Vagina (tissue), 2 donors: ENCODE measurements around the gene FOXF2.

Experiments
- POLR2A ChIP-seq, 2 donors: fragments of 450-650 bp; IDR thresholded peaks; one replicate each; pipeline ENCODE4 v1.6.1; 2017; ENCODE audit warnings: antibody characterized with exemption in 2 of 2, mild to moderate bottlenecking in 2 of 2, moderate library complexity in 2 of 2
- TF ChIP-seq, protein P1 (sequence below), 3 experiments: fragments of 450-650 bp in 2 of 3; fragments of 200-600 bp in 1 of 3; sonication (generic) in 1 of 3; IDR thresholded peaks; one replicate each; pipeline ENCODE4 v1.5.1; 2017 to 2019; ENCODE audit warnings: antibody characterized with exemption in 3 of 3, mild to moderate bottlenecking in 2 of 3, moderate library complexity in 2 of 3

DNA sequence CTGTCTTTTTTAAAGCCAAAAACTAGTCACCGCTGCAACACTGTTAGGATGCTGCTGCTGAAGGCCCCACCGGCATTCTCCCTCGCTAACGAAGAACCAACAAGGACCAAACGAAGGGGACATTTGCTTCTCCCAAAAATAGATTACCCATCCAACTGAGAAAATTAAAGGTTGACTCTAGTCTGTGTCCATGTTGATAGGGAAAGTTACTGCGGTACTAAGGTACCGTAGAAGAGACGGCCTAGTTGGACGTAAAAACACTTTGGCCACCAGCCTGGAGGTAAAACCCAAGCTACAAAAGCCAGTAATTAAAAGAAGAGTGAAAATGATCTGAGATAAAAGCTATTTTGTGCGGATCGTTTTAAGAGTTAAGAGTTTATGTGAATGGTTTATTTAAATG lies 11.8 kb upstream of the FOXF2 start:
- TF ChIP-seq, protein P1, sequence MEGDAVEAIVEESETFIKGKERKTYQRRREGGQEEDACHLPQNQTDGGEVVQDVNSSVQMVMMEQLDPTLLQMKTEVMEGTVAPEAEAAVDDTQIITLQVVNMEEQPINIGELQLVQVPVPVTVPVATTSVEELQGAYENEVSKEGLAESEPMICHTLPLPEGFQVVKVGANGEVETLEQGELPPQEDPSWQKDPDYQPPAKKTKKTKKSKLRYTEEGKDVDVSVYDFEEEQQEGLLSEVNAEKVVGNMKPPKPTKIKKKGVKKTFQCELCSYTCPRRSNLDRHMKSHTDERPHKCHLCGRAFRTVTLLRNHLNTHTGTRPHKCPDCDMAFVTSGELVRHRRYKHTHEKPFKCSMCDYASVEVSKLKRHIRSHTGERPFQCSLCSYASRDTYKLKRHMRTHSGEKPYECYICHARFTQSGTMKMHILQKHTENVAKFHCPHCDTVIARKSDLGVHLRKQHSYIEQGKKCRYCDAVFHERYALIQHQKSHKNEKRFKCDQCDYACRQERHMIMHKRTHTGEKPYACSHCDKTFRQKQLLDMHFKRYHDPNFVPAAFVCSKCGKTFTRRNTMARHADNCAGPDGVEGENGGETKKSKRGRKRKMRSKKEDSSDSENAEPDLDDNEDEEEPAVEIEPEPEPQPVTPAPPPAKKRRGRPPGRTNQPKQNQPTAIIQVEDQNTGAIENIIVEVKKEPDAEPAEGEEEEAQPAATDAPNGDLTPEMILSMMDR (IDR thresholded peaks at IDR 0.05), result no peak
- TF ChIP-seq POLR2A (IDR thresholded peaks at IDR 0.05), result no peak
